Measurements from ENCODE around the gene GARS1. TPM values are rescaled to one million over a fixed set of nuclear protein-coding genes. Genes with fewer than 3 reads are reported as not detected.

The GARS1 gene
- total RNA-seq, 1 donor from 2014 or later = 75.0 TPM

DNA sequence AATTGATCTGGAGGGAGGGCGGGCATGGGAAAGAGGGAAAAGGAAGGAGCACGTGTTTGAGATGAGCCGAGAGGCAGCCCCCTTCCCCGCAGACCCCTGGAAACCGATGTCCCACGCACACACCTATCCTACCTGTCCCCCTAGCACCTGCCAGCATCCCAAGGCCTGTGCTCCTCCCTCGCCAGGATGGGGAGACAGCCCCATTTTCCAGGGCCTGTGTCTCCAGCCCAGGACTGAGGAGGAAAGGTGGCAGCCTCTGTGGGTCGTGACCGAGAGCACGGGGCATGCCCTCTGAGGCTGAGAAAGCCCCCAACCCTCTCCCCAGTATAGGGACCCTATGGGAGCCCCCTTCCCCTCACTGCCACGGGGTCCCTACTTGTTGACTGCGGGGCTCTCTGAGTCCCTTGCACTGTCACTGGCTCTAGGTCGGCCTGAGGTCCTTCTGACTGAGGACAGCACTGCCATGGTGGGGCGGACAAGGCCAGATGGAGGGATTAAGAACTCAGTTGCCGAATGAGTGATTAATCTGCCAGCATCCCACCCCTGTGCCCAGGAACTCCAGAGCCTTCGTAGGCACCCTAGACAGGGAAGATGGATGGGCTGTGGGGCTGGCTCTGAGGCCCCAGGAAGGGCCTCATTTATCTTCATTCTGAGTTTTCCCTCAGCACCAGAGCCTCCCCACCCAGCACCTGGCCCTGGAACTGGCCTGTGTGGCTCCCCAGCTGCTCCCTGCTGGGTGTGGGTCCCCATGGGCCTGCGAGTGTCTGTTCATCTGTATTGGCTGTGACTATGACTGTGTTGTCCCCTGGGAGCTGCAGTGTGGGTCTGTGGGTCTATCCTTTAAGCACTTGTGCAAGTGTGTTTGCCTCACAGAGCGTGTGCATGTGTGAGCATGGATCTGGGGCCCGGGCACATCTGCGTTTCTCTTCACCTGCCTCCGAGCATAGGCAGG lies 61.6 kb downstream of the GARS1 start:
- no peak for DNase-seq (ENCODE audit: low read depth in 2 of 2)

DNA sequence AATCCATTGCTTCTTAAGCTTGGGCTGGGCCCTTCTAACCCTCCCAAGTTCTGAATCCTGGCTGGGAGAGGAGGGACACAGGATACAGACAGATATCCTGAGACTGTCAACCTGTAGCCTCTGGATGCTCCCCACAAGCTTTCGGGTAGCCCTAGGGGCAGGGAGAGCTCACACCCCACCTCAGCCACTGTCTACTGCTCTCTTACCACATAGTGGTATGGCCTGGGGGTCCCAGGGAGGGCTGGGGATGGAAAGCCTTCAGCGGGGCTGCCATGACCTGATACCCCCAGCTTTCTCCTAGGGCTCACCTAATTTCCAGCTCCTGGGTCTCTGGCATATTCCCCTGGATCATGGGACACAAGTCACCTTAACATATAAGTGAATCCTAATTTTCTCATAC lies 62.5 kb downstream of the GARS1 start:
- no peak for DNase-seq (ENCODE audit: low read depth in 2 of 2)

DNA sequence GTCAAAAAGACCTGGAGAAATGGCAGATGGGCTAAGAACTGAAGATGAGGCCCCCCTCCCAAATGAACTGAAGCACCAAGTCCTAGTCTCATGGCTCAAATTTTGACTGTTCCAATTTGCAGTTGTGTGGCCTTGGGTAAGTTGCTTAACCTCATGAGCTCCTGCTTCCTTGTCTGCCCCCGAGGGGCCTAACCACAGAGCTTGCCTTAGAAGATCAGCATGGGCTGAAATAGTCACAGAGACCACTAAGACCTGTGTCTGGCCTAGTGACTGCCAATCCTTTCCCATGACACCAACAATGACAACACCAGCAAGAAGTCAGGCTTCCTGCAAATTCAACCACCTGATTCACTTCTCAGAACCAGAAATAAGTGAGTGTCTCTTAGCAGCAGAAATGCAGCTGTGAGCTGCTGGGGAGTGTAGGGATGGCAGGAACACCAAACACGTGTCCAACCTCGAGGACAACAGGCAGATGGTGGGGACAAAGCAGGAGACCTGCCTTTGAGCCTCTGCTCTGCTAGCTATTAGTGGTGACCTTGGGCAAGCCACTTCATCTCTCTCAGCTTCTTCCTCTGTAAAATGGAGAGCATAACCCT lies 63.9 kb downstream of the GARS1 start:
- DNase-seq (ENCODE audit: low read depth in 2 of 2) = no peak

DNA sequence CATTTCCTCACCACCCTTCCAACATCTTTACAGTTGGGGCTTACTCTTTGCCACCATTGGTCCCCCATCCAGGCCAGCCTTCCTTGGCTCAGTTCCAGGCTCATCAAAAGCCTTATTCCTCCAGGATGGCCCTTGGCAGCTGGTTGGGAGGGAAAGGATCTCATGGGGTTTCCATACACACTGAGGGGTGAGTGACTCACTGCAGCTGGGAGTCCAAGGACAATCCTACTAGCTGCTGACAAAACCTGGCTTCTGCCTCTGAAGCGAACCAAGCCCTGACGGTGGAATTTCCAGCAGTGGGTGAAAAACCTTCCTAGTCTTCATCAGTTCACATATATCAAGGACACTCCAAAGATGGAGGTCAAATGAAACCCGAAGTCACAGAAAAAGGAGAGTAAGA lies 64.6 kb downstream of the GARS1 start:
- peak in 1 of 2 donors; percentile 19 for DNase-seq (ENCODE audit: low read depth in 2 of 2)

DNA sequence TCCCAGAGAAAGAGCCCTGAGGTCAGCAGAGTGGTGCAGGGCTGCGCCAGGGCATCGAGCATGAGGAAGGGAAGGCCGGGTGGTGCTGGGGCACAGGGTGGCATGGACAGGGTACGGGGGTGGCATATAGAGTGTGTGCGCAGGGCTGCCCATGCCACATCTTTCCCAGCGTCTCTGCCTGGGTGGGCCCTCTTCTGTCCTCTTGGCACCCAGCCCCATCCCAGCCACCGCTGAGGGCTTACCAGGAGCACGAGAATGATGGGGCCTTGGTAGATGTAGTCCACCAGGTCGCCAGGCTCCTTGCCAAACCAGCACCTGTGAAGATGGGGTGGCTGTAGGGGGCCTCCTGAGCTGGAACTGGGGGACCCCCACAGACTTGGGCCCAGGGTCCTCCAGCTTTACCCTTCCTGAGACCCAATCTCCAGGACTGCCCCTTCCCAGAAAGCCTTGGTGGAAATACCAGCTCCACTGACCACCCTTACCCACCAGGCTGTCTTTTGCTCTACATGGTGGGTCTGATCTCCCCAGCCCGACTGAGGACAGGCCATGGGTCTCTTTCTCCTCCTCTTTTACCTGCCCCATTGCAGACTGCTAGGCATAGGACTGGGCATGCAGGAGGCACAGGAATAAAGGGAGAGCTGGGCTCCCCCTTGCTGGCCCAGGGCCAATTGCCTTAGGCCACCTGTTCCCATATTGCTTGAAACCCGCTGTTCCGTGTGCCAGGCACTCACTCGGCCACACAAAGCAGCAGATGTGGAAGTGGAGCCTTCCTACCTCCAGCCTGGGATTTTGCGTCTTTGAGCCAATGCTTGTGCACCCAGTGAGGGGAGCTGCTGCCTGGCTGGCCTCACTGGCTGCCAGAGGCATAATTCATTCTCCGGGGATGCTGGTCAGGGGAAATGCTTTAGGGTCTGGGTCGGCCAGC lies 65.9 kb downstream of the GARS1 start:
- no peak for DNase-seq (ENCODE audit: low read depth in 2 of 2)

DNA sequence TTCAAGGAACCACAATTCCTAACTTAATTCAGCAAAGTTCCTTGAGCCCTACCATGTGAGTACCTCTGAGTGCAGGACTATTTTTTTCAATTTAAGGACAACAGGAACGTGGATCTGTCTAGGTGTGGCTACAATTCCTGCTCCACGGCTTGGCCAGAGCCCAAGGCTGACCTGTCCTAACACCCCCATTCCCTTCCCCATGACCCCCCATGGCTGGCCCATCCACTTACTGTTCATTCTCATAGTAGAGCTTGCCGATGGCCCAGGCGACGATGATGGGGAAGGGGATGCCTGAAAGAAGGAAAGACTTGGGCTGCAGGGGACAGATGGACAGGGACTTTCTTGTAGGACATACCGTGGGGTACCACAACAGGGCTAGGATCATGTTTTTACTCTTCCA lies 67.2 kb downstream of the GARS1 start:
- DNase-seq (ENCODE audit: low read depth in 2 of 2) = no peak

DNA sequence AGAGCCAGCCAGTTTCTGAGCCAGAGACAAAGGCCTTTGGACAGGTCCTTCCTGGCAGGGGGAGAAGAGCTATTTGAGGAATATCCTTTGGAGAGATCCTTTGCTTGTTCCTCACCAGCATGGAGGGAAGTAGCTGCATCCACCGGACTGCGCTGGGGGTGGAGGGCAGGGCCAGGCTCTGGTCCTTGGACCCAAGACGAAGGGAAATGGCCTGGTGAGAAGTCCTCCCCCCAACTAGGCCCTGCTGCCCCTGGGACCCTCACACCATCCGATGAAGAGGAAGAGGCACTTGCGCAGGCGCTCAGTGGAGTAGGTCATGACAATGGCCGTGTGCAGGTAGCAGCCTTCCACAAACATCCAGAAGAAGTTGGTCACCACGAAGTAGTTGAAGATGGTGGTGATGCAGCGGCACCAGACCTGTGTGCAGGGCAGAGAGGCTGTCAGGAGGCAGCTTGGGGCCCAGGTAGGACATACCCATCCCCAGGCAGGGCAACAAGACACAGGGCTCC lies 67.8 kb downstream of the GARS1 start:
- no peak for DNase-seq (ENCODE audit: low read depth in 2 of 2)

DNA sequence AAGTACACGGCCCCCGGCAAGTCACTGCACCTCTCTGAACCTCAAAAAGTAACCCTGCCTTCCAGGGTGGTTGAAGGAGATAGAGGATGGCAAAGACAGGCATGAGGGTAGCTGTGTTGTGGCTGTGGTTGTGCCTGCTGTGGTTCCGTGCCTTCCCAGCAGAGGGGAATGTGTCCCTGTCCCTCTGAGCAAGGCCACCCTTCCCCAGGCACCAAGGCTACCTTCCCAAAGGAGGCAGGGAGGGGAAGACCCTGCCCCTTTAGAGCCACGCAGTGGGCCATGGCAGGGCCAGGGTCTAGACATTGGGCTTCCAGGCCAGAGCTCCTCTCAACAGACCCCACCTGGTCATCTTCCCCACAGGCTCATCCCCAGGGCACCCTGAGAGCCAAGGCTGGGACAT lies 68.7 kb downstream of the GARS1 start:
- DNase-seq (ENCODE audit: low read depth in 2 of 2) = no peak

DNA sequence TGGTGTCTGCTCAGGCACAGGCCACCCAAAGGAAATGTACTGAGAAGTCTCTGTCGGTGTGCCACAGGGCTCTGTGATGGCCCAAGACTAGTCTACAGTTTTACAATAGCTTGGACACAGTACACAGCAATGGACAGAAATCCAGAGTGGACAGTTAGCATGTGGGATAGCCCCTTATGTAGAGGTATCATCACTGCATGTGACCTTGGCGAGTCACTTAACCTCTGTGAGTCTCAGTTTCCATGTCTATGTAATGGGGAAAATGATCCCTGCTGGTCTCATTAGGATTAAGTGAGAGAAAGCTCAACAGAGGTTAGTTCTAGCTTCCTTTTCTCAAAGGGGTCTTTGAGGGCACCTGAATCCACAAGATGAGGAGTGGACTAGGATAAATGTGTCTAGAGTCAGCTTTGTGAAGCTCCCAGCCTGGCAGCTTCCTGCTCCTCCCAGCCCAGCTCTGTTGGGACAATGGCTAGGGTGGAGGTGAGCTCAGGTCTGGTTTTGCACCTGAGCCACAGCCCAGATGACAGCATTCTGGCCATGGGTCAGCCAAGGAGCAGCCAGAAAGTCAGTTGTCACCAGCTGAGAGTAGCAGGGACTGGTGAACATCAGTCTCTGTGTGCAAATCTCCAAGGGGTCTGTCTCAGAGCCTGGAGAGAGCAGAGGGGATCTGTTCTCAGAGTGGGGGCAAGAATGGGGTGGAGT lies 69.7 kb downstream of the GARS1 start:
- DNase-seq (ENCODE audit: low read depth in 2 of 2) = no peak

DNA sequence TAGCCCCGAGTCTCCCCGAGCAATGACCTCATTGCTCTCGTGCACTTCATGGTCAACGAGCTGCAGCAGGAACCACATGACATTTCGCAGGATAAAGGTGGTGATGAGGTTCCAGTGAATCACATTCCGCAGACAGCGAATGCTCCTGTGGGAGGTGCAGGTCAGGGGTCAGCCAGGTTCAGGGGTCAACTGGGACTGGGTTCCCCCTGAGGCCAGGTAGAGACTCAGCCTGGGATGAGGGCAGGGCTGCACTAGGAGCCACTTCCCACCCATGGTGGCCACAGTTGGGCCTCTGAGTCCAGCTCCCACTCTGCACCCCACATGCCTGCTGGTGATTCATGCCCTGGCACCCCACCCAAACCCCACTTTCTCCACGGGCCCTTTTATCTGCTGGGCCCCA lies 70.4 kb downstream of the GARS1 start:
- no peak for DNase-seq (ENCODE audit: low read depth in 2 of 2)

DNA sequence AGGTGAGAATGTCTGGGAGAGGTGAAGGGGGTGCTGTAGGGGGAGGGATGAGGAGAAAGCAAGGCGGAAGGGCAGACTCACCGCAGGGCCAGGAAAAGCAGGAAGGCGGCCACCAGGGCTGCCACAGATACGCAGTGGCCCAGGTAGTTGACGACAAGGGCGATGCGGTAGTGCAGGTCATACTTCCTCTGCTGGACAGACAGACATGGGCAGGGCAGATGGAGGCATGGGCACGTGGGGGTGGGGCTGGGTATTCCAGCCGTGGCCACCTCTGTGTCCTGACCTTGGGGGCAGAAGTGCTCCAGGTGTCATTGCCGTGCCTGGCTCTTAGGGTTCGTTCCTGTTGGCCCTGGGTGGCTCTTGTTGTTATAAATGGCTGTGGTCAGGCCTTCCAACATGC lies 70.8 kb downstream of the GARS1 start:
- DNase-seq (ENCODE audit: low read depth in 2 of 2) = no peak

DNA sequence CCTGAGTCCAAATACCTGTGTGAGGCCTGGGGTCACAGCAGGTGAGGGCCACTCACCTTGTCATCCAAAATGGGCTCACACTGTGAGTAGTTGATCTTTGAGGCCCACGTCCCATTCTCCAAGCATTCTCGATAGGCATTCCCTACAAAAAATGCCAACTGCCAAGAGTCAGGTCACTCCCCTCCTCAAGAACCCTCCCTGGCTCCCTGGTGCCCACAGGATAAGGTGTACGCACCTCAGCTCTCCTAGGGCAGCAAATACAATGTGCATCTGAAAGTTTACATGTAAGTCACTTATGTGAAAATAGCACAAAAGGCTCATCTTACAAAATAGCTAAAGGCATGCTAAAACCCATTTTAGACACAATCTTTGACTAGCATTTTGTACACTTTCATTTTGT lies 72.5 kb downstream of the GARS1 start:
- DNase-seq (ENCODE audit: low read depth in 2 of 2) = no peak

DNA sequence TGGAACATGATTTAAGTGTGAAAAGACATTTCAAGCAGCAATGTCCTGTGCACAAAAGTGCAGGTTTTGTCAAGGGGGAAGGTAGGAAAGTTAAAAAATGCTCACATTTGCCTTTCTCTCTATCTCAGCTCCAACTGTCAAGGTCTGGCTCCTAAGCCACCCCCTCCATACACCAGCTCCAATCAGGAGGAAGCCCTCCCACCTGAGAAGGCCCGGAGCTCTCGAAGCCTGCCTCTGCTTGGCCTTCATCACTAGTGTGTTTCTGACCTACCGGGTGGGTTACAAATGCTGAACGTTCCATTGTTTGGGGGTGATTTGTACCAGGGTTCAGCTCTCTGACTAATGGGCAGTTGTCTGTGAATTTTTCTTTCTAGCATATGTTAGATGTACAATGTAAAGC lies 73.4 kb downstream of the GARS1 start:
- no peak for DNase-seq (ENCODE audit: low read depth in 2 of 2)

DNA sequence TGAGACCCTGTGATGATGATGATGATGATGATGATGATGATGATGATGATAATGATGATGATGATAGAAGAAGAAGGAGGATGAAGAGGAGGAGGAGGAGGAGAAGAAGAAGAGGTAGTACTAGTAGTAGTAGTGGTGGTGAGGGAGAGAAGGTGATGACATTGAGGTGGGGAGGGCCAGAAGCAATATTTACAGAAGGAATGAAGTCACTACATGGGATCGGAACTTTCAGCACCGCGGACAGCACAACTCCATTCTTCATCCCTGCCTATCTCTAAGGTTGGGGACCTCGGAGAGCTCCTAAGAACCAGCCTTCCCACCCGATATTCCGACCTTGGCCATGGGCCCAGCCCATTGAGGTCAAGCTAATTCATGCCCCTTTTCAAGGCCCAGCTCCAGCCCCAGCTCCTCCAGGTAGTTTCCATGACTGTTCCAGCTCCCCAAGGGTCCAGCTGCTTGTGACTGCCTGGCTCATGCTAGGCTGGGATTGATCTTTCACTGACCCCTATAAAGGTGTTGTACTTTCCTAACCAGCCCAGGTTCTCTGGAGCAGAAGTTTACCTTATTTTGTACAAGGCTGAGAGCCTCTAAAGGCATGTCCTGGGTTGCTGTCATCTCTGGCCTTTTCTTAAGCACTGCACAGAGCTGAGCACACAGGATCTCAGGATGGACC lies 77.3 kb downstream of the GARS1 start:
- DNase-seq (ENCODE audit: low read depth in 2 of 2) = peak; percentile 71 to 82

DNA sequence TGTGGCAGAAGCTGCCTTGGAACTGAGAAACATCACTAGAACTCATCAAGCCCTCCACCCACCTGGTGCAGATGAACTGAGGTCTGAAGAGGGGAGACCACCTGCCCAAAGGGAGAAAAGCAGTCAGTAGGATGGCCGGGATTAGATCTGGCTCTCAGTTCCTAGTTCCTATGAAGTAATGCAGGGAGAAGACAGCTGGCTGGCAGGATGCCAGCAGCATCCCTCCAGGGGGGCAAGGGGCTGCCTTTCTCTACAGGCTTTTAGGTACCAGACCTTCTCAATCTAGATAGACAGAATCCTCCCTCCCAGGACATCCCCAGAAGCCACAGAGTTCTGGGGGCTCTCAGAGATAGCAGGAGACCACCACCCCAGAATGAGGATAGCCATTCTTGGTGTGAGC lies 79.7 kb downstream of the GARS1 start:
- DNase-seq (ENCODE audit: low read depth in 2 of 2) = no peak

DNA sequence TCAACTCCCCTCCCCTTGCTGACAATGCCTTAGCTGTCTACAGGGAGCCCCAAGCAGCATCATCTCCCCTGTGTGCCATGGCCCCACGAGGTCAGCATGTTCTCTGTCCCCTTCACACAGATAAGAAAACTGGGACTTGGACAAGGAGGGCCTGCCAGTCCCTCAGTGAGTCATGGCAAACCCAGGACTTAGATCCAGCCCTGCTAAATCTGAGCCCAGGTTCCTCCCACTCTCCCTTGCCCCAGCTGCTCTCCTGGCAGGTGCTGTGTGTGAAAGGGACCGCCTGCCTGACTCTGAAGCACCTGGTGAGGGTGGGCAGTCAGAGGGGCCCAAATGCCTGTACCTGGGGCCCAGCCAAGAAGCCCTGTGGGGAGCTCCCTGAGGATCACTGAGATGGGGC lies 80.2 kb downstream of the GARS1 start:
- DNase-seq (ENCODE audit: low read depth in 2 of 2) = no peak

DNA sequence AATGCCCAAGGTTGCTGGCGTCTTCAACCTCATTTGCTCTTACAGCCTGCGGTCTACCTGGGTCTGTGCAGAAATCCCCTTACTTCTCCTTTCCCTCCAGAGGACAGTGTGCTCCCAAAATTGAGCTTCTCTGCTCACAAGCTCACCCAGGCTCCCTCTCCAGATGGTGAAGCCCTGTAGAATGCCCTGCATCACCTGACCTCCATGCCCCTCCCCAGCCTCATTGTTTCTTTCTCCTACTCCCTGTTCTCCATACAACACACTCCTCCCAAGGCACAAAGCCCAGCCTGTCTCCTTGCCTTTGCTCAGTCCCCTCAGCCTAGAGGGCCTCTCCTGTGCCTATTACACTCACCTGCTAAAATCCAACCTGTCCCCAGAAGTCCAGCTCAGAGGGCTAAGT lies 84.1 kb downstream of the GARS1 start:
- DNase-seq (ENCODE audit: low read depth in 2 of 2) = no peak

DNA sequence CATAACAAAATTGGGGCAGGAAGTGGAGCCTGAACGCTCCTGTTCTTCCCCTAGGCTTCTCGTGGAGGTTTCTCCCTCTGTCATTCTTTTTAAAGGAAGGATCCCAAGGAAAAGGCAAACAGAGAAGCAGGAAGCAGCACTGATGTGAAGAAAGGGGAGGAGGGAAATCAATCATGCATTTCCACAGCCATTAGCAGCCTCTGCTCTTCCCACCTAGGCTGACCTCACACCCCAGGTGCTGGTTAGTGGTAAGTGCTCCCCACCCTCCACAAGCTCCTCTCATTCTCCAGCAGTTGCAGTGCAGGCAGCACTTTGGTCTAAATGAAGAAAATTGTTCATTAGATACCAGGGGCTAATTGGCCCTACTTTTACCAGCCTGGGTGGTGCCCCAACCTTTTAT lies 85.0 kb downstream of the GARS1 start:
- DNase-seq (ENCODE audit: low read depth in 2 of 2) = no peak

DNA sequence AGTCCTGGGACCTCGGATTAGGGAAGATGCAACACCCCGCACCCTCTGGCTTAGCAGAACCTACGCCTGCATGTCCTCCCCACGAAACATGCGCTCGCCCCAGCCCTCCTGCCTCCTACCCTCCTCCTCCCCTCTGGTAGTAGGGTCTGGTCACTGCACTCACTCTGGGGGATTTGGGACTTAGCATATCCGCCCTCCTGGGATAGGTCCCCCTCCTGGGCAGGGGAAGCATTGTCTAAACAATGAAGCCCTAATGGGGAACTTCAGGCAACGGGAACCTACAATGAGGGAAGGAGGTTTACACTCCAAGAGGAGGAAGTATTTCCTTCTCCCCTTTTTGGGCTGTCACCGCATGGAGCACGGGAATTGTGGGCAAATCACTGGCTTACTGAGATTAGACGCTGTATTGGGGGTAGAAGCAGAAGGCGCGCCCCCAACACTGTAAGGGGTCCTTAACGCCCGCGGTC lies 86.7 kb downstream of the GARS1 start:
- no peak for DNase-seq (ENCODE audit: low read depth in 2 of 2)

DNA sequence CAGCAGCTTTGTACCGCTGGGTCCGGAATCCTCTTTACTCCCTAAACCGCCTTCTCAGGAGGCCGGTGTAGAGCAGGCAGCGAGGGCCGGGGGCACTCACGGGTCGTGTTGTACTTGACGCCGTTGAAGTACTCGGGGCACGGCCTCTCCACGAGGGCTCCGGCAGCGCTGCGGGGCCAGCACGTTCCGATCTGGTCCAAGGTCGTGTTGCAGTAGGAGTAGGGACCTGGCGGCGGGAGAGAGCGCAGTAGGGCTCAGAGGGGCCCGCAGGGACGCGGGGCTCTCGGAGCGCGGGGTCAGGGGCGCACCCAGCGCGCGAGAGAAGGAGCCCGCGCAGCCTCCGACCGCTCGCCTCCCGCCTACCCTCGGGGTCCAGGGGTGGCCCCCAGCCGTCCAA lies 87.1 kb downstream of the GARS1 start:
- no peak for DNase-seq (ENCODE audit: low read depth in 2 of 2)

Data from lung microvascular endothelial cell (primary cell).